ENCODE measurements around the gene ANO1. TPM values are rescaled to one million over a fixed set of nuclear protein-coding genes. Genes with fewer than 3 reads are reported as not detected.

ANO1 gene
- total RNA-seq, 4 donors from 2014 or later, result 5.1 to 17.5 (median 14.5) TPM

DNA sequence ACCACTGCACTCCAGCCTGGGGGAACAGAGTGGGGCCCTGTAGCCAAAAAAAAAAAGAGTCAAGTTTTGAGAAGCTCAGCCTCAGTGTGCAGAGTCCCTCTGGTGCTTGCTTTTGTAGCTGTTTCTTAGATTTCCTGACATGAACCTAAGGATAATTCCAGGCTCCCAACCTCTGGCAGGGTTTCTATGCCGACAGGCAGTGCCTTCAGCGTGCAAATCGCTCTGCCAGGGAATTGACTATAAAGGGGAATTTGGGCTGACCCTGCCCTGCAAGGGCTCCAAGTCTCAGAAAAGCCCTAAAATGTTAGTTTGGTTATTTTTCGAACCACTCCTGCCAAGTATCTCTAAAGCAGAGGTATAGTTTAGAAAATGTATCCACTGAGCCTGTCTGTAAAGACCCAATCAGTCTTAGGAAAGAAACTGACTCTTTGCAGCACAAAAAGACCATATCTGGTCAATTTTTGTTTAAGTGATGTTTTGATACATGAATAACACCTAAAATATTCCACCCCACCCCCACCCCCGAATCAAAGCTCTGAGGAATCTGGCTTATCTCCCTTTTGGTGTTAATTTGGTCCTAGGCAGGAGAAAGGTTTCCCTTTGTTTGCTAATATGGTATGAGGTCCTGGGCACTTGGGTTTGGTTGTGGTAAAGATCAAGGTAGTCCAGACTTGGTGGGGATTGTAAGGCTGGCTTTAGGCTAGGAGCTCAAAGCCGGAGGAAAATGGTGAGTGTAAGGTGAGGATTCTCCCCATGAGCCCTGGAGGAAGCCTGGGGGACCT is 49.7 kb downstream of the ANO1 start:
- Histone ChIP-seq H3K36me3 (no peaks in the 10 kb centered on the region), H3K4me1 (peaks cover 0 to 22% (median 7%) of the 10 kb centered on the region in 3 donors), H3K4me3 (no peak overlapping the region), H3K27ac (no peak overlapping the region), H3K27me3 (no peaks in the 10 kb centered on the region), H3K9me3 (no peaks in the 10 kb centered on the region)
- DNase-seq, result no peak
- TF ChIP-seq, protein P1, sequence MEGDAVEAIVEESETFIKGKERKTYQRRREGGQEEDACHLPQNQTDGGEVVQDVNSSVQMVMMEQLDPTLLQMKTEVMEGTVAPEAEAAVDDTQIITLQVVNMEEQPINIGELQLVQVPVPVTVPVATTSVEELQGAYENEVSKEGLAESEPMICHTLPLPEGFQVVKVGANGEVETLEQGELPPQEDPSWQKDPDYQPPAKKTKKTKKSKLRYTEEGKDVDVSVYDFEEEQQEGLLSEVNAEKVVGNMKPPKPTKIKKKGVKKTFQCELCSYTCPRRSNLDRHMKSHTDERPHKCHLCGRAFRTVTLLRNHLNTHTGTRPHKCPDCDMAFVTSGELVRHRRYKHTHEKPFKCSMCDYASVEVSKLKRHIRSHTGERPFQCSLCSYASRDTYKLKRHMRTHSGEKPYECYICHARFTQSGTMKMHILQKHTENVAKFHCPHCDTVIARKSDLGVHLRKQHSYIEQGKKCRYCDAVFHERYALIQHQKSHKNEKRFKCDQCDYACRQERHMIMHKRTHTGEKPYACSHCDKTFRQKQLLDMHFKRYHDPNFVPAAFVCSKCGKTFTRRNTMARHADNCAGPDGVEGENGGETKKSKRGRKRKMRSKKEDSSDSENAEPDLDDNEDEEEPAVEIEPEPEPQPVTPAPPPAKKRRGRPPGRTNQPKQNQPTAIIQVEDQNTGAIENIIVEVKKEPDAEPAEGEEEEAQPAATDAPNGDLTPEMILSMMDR (IDR thresholded peaks at IDR 0.05), result no peak
- TF ChIP-seq POLR2A (IDR thresholded peaks at IDR 0.05), result no peak
- WGBS, 2 donors, result 78 to 80% methylated on average over 5 to 6 of the region's 6 CpGs
- intact Hi-C loops (cut with DNase I), result no loop called here

DNA sequence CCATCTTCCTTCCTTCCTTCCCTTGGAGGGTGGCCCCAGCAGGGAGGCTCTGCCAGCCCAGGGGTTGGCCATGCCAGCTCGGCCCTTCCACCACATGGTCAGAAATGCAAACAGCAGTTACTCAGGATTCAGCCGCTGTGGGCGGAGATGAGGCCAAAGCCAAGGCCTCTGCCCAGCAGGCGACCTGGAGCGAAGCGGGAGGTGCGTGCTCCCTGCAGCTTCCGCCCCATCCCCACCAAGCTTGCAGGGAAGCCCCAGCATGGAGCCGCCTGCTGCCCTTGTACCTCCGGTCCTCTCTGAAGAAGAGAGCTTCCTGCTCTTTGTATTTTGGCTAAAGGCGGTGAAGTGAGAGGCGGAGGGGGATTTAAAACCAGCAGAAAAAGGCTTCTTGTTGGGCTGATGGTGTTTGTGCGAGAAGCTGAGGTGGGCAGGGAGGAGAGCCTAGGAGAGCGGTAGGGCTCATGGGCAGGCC is 50.4 kb downstream of the ANO1 start:
- Histone ChIP-seq H3K4me1 (peaks cover 0 to 22% (median 7%) of the 10 kb centered on the region in 3 donors), H3K27ac (no peak overlapping the region)

DNA sequence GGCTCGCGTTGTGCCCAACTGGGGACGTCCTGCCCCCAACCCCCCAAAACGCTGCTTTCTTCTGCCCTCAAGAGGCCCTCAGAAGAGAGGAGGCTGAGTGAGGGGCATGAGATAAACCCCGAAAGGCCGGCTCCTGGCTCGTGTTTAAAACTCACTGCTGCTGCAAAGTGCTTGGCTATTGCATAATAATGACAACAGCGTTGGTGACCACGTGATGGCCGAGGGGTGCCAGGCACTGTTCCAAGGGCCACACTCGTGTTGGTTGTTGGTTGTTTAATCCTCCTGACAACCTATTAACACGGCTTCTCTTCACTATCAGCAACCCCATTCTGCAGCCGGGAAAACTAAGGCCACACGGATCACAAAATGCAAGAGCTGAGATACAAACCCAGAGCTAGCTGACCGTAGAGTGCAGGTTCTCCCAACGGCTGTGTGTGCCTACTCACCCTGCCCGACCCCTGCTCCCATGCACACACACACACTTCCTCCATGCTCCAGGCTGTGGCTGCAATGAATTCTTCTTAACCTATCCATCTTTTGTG is 51.0 kb downstream of the ANO1 start:
- Histone ChIP-seq H3K27me3 (no peaks in the 10 kb centered on the region), H3K27ac (no peak overlapping the region), H3K4me1 (peaks cover 0 to 18% (median 5%) of the 10 kb centered on the region in 3 donors), H3K36me3 (no peaks in the 10 kb centered on the region), H3K4me3 (no peak overlapping the region), H3K9me3 (no peaks in the 10 kb centered on the region)
- no peak for DNase-seq
- TF ChIP-seq, protein P1 (IDR thresholded peaks at IDR 0.05), result no peak
- TF ChIP-seq POLR2A (IDR thresholded peaks at IDR 0.05), result no peak
- intact Hi-C loops (cut with DNase I), result no loop called here
- 65 to 81% methylated on average over 10 of the region's 17 CpGs for WGBS, 2 donors

More for the DNA sequence above, 50.4 kb downstream of the ANO1 start:
- whole genome bisulfite sequencing, 2 donors, result 79 to 80% methylated on average over 8 to 12 of the region's 14 CpGs
- no peak for TF ChIP-seq POLR2A (IDR thresholded peaks at IDR 0.05)
- TF ChIP-seq, protein P1 (IDR thresholded peaks at IDR 0.05), result no peak
- DNase-seq, result no peak
- no peaks in the 10 kb centered on the region for H3K36me3 ChIP-seq
- no peak overlapping the region for H3K4me3 ChIP-seq
- H3K27me3 ChIP-seq, result no peaks in the 10 kb centered on the region
- intact Hi-C loops (cut with DNase I), result no loop called here
- no peaks in the 10 kb centered on the region for H3K9me3 ChIP-seq

DNA sequence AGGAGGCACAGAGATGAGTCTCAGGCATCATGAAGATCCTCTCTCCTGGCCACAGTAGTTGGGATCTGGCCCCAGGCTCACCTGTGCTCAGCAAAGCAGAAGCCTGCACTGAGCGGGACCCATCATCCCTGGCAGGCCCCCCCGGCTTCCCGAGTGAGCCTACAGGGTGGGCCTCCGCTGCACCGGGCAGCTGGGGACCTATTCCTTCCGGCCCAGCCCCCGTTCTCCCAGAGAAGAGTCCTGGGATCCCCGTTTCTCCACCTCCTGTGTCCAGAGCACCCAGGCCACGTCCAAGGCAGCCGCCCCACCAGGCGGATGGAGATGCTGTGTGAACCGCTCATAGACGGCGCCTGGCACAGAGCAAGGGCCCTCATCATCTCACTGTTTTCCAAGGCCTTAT is 52.5 kb downstream of the ANO1 start:
- 80% methylated on average over 2 of the region's 14 CpGs; no CpG with 5 or more reads in 1 of the 2 donors for WGBS, 2 donors
- TF ChIP-seq POLR2A (IDR thresholded peaks at IDR 0.05), result no peak
- TF ChIP-seq, protein P1 (IDR thresholded peaks at IDR 0.05), result no peak
- no peak for DNase-seq
- Histone ChIP-seq H3K4me1 (peaks cover 0 to 9% (median 0%) of the 10 kb centered on the region in 3 donors), H3K9me3 (no peaks in the 10 kb centered on the region), H3K27ac (no peak overlapping the region), H3K4me3 (no peak overlapping the region), H3K27me3 (no peaks in the 10 kb centered on the region), H3K36me3 (no peaks in the 10 kb centered on the region)
- intact Hi-C loops (cut with DNase I), result no loop called here

DNA sequence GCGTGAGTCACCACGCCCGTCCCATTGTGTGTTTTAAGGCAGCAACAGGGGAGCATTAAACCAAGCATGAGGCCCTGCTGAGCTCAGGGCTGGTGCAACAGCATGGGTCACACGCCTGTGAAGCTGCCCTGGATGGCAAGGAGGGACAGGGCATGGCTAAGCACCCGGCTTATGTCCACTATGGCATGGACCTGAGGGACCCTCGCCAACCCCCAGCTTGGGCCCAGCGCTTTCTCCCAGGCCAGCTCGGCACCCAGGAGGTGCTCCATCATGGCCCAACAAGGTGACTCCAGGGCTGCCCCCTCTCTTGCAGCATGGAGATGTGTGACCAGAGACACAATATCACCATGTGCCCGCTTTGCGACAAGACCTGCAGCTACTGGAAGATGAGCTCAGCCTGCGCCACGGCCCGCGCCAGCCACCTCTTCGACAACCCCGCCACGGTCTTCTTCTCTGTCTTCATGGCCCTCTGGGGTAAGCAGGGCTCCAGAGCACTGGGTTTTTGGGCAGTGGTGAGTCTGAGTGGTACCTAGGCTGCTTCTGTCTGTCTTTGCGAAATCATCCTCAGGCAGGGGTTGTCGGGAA is 53.6 kb downstream of the ANO1 start:
- H3K27ac ChIP-seq, result no peak overlapping the region

More for the DNA sequence above, 53.6 kb downstream of the ANO1 start:
- H3K27me3 ChIP-seq, result no peaks in the 10 kb centered on the region
- no peak for DNase-seq
- H3K36me3 ChIP-seq, result no peaks in the 10 kb centered on the region
- H3K9me3 ChIP-seq, result no peaks in the 10 kb centered on the region
- H3K4me1 ChIP-seq, result peaks cover 0 to 9% (median 0%) of the 10 kb centered on the region in 3 donors
- intact Hi-C loops (cut with DNase I), result no loop called here
- no peak overlapping the region for H3K4me3 ChIP-seq
- WGBS, 2 donors, result 82 to 85% methylated on average over 4 to 10 of the region's 19 CpGs
- TF ChIP-seq, protein P1 (IDR thresholded peaks at IDR 0.05), result no peak
- TF ChIP-seq POLR2A (IDR thresholded peaks at IDR 0.05), result no peak
